ENCODE results near the gene WIPF1.
A peak's percentile ranks its signal among the peaks of the same experiment; 100 is the strongest.

WIPF1 gene

GRCh38 chr2:174635776-174636404 is 38.3 kb upstream of the WIPF1 start:
- Mint-ChIP-seq H3K4me1 (peaks cover 40% of the 10 kb centered on the region), H3K36me3 (ENCODE audit: low read depth) (peaks cover 43% of the 10 kb centered on the region), H3K9me3 (peaks cover 22% of the 10 kb centered on the region), H3K27me3 (ENCODE audit: low read depth, poor library complexity) (no peaks in the 10 kb centered on the region), H3K27ac (no peak overlapping the region), H3K4me3 (no peak overlapping the region)
- TF ChIP-seq, protein P1, sequence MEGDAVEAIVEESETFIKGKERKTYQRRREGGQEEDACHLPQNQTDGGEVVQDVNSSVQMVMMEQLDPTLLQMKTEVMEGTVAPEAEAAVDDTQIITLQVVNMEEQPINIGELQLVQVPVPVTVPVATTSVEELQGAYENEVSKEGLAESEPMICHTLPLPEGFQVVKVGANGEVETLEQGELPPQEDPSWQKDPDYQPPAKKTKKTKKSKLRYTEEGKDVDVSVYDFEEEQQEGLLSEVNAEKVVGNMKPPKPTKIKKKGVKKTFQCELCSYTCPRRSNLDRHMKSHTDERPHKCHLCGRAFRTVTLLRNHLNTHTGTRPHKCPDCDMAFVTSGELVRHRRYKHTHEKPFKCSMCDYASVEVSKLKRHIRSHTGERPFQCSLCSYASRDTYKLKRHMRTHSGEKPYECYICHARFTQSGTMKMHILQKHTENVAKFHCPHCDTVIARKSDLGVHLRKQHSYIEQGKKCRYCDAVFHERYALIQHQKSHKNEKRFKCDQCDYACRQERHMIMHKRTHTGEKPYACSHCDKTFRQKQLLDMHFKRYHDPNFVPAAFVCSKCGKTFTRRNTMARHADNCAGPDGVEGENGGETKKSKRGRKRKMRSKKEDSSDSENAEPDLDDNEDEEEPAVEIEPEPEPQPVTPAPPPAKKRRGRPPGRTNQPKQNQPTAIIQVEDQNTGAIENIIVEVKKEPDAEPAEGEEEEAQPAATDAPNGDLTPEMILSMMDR (IDR thresholded peaks at IDR 0.05): no peak
- DNase-seq: no peak

GRCh38 chr2:174635015-174635593 is 37.5 kb upstream of the WIPF1 start:
- TF ChIP-seq, protein P1 (IDR thresholded peaks at IDR 0.05): no peak
- H3K4me3 Mint-ChIP-seq: no peak overlapping the region
- DNase-seq: no peak
- H3K36me3 Mint-ChIP-seq (ENCODE audit: low read depth): peaks cover 42% of the 10 kb centered on the region
- H3K27ac Mint-ChIP-seq: no peak overlapping the region
- H3K27me3 Mint-ChIP-seq (ENCODE audit: low read depth, poor library complexity): no peaks in the 10 kb centered on the region
- H3K9me3 Mint-ChIP-seq: peaks cover 18% of the 10 kb centered on the region
- H3K4me1 Mint-ChIP-seq: peaks cover 40% of the 10 kb centered on the region

- Mint-ChIP-seq H3K4me1 (peaks cover 40% of the 10 kb centered on the region), H3K27ac (peak overlapping the region; percentile 75), H3K27me3 (ENCODE audit: low read depth, poor library complexity) (no peaks in the 10 kb centered on the region), H3K4me3 (no peak overlapping the region), H3K9me3 (peaks cover 11% of the 10 kb centered on the region), H3K36me3 (ENCODE audit: low read depth) (peaks cover 35% of the 10 kb centered on the region)
- TF ChIP-seq, protein P1 (IDR thresholded peaks at IDR 0.05): no peak
- DNase-seq: no peak
These were observed 36.8 kb upstream of the WIPF1 start for GRCh38 chr2:174634130-174635014.

DNA sequence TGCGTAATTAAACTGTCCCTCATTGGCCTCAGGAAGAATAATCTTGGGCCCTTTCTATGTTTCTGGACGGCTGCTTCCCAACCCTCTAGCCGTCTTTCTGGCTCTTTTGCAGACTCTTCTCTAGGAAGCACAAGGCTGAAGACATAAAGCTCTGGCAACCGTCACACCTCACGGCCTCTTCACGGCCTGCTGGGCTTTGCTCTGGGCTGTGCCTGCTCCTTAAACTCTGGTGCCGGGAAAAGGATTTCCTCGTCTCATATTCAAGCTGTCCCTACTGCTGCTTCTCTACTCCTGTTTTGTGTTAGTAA is 36.0 kb upstream of the WIPF1 start:
- H3K9me3 Mint-ChIP-seq: peaks cover 3% of the 10 kb centered on the region
- peak; percentile 49 for DNase-seq
- TF ChIP-seq, protein P1 (IDR thresholded peaks at IDR 0.05): no peak
- H3K36me3 Mint-ChIP-seq (ENCODE audit: low read depth): peaks cover 29% of the 10 kb centered on the region
- peak overlapping the region; percentile 10 for H3K4me3 Mint-ChIP-seq
- H3K4me1 Mint-ChIP-seq: peaks cover 40% of the 10 kb centered on the region
- no peaks in the 10 kb centered on the region for H3K27me3 Mint-ChIP-seq (ENCODE audit: low read depth, poor library complexity)
- H3K27ac Mint-ChIP-seq: peak overlapping the region; percentile 75

GRCh38 chr2:174632841-174633622 is 35.4 kb upstream of the WIPF1 start:
- no peaks in the 10 kb centered on the region for H3K27me3 Mint-ChIP-seq (ENCODE audit: low read depth, poor library complexity)
- H3K27ac Mint-ChIP-seq: peak overlapping the region; percentile 75
- no peak for DNase-seq
- H3K9me3 Mint-ChIP-seq: no peaks in the 10 kb centered on the region
- peaks cover 30% of the 10 kb centered on the region for H3K36me3 Mint-ChIP-seq (ENCODE audit: low read depth)
- TF ChIP-seq, protein P1 (IDR thresholded peaks at IDR 0.05): no peak
- H3K4me3 Mint-ChIP-seq: peak overlapping the region; percentile 10
- H3K4me1 Mint-ChIP-seq: peaks cover 40% of the 10 kb centered on the region
